Hematopoietic multipotent progenitor cell treated with erythropoietin and hydrocortisone succinate and interleukin-3 and kit ligand, for 8 days (in vitro differentiated cells): ENCODE data around the gene ZNF423.

Experiments used
- DNase-seq: peaks from one replicate; pipeline ENCODE4 v3.0.0-alpha.2; 2015

ZNF423 gene

DNA sequence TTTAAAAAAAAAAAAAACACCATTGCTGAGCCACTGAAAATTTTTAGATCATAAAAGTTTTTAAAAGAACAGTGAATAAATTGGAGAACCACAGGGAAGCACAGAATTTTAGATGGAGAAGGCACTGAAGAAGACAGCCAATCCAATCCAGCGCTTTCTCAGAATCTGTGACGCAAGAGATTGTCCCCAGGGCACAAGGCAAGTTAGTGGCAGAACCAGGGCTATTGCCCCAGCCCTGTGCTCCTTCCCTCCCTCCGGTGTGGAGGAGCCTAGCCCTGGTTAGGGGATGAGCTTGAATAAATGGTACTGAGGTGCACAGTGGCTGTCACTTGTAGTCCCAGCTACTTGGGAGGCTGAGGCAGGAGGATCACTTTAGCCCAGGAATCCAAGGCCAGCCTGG lies 108.3 kb downstream of the ZNF423 start:
- DNase-seq, result no peak

DNA sequence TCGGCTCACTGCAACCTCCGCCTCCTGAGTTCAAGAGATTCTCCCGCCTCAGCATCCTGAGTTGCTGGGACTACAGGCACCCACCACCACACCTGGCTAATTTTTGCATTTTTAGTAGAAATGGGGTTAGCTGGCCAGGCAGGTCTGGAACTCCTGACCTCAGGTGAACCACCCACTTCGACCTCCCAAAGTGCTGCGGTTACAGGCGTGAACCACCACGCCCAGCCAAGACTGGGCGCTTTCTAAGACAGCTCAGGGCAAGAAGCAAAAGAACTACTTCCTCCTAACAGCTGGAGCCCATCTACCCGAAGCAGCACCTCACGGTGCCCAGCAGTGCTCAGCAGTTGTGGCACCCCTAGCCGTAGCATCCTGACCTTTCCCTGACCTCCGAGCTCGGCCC lies 109.4 kb downstream of the ZNF423 start:
- no peak for DNase-seq

DNA sequence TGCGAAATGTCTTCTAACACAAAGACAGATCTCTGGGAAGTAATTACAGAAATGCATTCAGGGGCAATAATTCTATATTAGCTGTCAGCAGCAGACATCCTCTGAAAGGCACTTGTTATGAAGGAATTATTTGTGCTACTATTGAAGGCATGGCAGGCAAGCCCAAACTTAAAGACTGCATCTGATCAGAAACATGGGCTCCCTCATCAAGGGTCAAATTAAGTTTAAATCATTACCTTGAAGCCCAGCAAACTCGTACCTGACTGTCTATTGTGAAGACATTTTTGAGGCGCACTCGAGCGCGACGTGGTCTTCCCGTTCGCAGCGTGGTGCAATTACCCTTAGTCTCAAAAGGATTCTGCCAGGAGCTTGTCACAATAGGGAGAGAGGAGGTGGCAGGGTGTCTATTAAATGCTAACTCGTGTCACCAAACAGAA lies 110.6 kb downstream of the ZNF423 start:
- DNase-seq, result no peak

DNA sequence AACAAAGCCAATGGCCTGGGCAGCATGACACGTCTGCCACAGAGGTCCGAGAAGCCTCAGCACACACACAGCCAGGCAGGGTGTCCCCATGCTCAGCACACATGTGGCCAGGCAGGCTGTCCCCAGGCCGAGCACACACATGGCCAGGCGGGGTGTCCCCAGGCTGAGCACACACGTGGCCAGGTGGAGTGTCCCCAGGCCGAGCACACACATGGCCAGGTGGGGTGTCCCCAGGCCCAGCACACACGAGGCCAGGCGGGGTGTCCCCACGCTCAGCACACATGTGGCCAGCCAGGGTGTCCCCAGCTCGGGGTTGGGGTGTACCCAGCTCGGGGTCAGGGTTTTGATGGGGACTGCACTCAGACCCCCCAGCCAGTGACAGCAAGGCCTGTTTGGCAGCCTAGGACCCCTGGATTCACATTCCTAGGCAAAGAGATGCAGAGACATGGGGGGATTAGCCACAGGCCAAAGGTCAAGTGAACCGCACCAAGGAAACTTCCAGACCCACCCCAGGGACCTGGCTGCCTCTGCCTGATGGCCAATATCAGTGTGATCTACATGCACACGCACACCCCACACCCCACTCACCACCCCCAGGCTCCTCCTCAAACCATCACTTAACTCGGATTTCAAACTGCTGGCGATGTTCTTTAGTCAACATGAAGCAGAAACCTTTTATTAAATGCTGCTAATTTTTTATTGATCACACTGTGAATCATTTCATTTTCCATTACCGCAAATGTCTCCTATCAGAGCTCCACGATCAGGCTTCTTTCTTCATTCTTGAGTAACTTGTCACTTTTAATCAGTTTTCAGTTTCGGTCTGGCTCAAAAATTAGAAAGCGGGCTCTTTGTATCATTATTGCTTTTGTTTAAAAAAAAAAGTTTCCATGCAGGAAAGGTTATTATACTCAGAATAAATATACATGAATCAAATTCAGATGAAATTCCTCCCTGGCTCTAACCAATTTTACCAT lies 111.4 kb downstream of the ZNF423 start:
- no peak for DNase-seq

DNA sequence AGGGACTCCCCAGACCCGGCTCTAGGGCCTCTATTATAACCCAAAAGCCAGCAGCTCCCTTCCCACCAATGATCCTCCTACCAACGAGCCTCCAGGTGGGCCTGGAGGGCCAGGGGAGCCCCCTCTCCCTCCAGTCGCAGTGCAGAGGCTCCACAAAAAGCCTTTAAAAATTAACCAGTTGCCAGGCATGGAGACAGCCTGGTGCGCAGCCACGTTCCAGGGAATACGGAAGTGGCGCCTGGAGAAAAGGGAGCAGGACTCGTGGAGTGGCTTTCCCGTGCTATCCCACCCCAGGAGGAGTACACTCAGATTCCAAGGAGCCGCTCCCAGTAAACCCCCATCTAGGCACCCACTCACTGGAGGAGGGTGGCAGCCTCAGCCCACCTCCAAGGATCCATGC lies 112.3 kb downstream of the ZNF423 start:
- no peak for DNase-seq

DNA sequence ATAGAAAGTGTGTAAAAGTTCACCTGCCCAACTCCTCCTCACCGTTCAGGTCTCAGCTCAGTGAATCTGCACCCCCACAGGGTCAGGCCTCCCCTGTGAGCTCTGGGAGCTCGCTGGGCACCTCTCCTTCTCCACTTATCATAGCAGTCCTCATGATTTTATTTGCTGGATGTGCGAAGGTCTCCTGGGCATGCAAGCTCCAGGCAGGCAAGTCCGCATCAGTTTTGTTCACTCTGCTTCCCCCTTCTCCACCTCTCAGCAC lies 112.8 kb downstream of the ZNF423 start:
- DNase-seq, result no peak

DNA sequence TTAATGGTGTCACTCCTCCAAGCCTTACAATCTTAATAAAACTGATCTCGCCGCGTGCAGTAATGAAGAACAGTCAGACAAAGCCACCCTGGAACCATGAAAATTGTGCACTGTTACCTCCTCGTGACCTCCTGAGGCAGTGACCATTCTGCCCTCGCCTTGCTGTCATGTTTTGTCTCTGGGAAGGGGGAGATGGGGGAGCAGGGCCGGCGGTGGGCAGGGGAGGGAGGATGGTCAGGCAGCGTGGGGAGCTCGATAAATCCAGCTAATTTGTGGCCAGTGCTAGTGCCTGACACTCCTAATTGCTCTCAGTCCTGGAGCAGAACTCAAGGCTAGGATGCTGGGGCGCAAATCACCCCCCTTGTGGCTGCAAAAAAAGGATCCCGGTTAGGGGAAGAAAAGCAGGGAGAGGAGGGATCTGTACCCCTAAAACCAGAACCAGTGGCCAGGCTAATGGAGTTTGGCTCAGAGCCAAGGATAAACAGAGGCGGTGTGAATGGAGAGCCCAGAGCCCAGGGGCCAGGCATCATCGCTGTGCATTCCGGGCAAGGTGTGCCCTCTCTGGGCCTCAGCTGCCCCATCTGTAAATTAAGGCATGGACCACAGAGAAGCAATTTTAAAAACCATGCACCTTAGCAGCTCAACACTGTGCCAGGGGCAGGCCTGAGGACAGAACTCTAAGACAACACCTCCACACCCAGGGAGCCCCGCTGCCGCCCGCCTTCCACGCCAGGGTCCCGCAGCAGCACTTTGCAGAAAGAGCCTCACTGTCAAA lies 113.3 kb downstream of the ZNF423 start:
- no peak for DNase-seq

DNA sequence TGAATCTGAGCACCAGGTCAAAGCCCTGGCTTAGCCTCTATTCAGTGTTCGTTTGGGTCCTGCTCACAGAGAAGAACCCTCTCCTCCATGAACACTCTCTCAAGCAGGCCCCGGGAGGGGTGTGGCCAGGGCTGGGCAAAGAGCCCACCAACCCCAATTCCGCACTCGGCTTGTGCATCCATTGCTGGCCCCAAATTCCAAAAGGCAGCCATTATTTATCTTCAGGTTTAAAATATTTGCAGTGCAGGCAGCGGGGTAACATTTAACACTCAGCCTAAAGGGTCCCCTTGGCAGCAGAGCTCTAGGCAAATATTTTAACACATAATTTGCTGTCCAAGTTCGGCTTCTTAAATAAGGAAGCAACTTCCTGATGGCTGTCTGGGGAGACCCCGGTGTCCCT lies 115.7 kb downstream of the ZNF423 start:
- no peak for DNase-seq

DNA sequence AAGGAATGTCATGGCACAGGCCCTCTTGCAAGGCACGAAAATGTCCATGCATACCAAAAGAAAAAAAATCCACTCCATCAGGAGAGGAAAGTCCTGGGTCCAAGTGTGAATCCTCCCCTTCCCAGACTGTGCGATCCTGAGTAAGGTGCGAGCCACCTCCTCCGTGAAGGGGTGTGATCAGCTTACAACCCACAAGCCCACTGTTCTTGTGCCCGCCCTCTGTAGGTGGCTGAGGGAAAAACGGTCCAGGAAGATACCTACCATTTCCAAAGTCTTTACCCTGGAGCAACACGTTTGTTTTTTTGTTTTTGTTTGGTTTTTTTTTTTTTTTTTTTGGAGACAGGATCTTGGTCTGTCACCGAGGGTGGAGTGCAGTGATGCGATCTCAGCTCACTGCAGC lies 116.5 kb downstream of the ZNF423 start:
- no peak for DNase-seq

DNA sequence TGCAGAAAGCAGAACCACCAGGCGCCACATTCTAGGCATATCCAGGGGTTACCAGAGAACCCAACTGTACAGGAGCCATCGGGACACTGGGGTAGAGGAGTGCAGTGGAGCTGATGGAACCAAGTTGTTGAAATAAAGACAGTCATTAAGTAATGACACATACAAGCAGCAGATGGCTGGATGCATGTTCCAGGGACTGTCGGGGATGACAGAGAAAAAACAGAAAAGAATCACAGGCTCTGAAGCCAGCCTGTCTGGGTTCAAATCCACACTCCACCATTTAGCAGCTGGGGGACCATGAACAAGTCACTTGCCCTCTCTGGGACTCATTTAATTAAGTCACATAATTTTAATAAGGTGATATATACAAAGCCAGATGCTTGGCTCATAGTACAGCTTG lies 117.1 kb downstream of the ZNF423 start:
- no peak for DNase-seq

DNA sequence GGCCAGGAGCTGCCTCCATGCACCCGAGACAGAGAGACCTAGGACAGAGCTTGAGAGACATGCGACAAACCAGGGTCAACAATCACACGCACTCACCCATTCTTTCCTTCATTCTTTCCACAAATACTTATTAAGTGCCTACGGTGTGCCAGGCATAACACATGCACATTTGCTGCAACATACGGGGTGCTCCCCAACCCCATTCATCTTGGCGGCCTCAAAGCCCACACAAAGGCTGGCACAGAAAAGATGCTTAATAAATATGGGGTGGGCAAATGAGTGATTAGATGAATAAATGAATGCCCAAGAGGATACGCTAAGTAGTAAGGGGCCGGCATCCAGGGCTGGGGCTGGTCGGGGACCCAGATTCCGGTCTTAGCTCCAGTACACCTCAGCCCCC lies 117.9 kb downstream of the ZNF423 start:
- DNase-seq, result no peak

DNA sequence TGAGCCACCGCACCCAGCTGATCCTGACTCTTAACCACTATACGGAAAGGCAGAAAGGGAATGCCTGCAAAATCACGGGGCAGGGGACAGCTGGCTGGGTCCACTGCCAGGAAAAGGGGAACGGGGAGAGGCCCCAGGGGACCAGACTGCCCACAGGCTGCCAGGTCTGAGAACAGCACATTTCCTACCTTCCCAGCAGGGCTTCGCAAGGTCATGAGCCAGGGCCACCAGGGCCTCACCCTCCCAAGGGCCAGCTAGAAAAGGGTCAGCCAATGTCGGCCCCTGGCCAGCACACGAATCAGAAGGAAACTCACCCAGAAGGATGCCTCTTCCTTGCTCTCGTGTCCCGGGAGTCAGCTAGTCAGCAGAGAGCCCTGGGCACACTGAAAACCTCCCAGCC lies 118.4 kb downstream of the ZNF423 start:
- no peak for DNase-seq

DNA sequence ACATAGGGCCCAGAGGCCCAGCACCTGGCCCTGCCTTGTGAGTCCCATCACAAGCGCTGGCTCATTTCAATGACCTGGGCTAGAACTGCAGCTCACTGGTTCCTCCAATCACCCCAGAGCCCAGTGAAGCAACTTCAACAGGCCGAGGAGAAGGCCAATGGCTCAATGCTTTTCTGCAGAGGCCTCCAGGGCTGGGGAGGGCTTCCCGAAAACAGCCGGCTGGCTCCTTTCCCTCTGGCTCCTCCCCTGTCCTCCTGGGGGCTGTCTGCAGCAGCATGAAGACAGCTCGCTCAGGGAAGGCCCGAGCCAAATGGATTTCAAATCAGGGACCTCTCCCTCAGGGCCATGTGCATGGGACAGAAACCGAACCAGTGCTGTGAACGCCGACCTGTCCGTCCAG lies 121.6 kb downstream of the ZNF423 start:
- DNase-seq, result no peak

DNA sequence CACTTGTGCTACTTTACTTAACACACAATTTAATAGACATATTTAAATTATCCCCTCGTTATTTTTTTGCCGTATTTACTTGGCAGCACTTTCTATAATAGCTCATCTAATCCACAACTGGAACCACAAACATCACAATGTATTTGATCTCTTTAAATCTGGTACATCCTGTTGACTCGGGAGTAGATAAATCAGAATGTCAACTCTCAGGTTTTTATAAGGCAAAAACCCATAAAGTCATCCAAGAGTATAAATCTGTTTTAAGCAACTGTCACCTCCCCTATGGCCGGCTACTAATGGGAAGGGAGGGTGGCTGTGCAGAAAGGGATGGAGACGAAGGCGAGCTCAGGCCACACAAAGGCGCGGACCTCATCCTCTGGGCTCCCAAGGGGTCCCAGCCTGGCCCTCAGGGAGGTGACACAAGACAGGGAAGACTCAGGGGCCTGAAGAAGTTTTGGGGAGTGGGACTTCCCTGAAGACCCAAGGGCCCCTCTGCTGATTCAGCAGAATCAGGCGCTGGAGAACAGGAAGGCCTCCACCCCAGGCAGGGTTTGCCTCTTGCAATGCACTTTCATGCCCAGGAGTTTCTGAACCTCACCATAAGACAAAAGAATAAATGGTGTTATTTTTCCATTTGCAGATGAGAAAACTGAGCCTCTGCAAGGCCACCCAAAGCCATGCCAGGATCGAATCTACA lies 122.5 kb downstream of the ZNF423 start:
- DNase-seq, result no peak

DNA sequence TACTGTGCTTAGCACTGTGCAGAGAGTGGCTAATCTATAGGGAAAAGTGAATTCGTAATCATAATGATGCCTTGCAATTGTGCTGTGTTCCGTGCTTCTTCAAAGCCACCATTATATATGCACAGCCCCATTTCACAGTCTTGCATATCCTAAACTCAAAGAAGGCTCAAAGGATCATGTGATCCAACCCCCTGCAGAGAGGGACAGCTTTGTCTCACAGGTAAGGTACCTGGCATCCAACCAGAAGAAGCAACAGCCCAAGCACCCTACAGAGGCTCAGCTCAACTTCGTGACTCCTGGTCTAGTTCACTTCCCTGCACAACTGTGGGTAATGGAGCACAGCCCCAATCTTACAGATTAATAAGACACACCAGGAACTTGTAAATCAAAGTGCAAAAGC lies 124.0 kb downstream of the ZNF423 start:
- no peak for DNase-seq

DNA sequence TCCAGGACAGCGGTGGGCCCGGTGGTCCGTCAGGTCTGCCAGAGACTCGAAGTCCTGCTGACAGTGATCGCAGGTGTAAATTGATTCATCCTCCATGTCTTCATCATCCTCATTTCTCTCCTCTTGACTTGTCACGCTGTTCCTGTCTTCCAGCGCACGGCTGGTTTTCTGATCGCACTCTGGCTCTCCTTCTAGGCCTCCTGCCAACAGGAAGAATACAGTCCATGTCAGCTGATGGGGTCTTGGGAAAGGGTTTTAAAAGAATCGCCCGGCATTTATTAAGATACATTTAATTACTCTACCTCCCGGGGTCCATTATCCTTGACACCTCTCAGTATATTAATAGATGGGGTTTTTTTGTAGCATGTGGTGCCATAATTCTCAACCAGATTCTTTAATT lies 125.1 kb downstream of the ZNF423 start:
- DNase-seq, result no peak

DNA sequence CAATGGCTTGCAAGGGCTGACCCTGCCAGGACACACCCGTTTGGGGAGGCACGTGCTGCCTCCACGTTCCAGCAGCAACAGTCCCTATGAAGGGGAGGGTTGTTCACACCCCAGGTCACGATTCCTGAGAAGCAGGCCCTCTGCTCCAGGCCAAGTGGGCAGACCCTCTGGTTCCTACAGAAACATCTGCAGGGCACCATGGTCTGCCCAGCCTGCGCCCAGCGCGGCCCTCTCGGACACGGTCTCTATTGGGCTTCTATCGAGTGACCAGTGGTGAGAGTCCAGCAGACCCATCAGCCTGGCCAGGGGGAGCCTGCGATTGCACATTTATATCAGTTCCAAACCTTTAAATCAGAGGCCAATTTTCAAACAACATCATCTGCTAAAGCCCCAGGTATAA lies 128.3 kb downstream of the ZNF423 start:
- DNase-seq, result no peak

DNA sequence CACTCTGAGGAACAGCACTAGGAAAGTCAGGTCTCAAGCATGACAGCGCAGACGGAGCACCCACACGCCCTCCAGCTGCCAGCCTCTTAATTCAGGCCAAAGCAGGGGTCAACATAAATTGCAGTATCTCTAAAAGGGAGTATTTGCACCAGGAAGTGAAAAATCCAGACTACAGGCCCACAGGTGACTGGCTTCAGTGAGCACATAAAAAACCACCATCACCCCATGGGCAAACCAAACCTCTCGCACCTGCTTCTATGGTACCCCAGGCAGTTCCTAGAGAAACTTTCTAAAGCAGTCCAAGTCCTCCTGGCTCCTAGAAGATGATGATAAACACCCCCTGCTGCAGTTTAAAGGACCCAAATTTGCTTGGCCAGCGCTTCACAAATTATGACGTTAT lies 129.8 kb downstream of the ZNF423 start:
- DNase-seq, result no peak

DNA sequence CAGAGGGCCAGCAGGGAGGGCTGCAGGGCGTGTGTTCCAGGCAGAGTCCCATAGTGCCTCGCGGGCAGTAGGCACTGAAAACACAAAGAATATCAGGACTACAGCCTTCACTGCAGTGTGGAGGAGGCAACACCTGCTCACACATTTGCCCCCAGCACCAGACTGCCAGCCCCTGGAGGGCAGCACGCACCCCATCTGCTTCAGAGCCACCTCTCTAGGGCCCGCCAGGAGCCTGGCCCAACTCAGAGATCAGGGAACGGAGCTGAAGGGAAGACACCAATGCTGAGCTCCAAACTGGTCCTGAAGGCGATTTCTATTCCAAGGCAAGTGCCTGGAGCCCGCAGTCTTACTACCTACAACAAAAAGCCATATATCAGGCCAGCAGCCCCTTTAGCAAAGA lies 130.3 kb downstream of the ZNF423 start:
- DNase-seq, result no peak

DNA sequence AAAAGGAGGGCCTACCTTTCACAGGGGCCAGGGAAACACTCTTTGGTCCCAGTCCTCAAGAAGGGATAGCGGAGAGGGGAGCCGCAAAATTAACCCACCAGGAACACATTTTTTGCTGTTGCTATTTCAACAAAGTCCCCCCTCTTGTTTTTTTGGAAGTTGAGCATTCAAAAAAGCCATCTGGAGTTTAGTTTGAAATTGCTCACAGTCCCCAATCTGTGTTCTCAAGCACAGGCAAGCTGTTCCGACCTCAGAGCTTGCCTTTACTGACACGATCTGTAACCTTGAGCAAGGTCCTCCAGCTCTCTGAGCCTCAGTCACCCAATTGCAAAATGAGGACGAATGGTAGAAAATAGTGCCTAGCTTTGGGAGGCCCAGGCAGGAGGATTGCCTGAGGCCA lies 131.1 kb downstream of the ZNF423 start:
- DNase-seq, result no peak

DNA sequence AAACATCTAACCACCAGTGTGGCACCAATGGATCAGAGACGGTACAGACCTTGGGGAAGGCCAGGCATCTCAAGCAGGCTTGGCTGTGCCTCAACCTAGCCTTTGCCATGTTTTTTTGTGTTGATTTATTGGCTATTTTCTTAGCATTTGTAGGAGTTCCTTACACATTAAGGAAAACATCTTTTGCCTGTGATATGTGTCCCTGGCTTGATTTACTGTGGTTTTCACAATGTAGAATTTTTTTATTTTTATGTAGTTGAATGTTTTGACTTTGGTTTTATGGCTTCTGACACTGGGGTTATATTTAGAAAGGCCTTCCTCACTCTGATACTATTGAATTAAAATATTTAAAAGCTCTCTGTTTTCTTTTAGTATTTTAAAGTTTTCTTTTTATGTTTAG lies 132.6 kb downstream of the ZNF423 start:
- DNase-seq, result no peak

DNA sequence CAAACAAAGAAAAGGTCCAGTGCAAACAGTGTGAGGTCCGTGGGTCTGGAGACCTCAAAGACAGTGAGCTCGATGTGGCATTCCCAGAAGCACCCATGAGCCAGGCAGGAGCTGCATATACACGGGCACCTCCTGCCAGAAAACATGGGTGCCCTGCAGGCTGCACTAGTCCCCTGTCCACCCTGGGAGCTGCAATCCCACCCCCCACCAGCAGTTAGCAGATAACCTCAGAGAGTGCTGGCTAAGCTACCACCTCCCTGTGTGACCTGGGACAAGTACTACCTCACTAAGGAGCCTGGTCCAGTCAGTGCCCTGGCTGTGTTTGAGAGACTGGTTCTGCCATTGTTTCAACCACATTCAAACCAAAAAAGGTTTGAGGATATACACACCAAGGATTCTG lies 135.7 kb downstream of the ZNF423 start:
- no peak for DNase-seq

DNA sequence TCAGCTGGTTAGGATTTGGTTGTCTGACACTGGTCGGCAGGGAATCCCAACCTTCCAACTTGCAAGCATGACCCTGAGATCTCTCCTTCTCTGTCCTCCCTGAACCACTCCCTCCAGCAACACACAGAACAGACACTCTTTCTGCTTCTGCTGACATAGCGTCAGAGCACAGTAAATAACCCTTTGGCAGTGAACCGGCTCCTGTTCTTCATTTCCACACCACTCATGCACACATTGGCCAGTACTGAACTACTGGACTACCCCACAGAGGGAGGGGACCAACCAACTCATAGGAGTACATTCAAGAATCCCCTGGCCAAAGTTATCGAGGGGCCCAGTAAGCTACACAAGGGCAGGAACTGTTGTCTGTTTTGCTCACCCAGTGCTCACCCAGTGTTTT lies 138.2 kb downstream of the ZNF423 start:
- DNase-seq, result no peak
